Medulla oblongata (tissue), 1 donor: ENCODE measurements around the gene SAMD11.
"Not testable (repeated sequence)": the region's sequence is repeated elsewhere in the genome, so short reads cannot be mapped to it uniquely, and the experiment has no call there.

Source experiments
- DNase-seq: peaks from one replicate; pipeline ENCODE4 v3.0.0-alpha.2; 2015; ENCODE audit errors: extremely low spot score

The SAMD11 gene

DNA sequence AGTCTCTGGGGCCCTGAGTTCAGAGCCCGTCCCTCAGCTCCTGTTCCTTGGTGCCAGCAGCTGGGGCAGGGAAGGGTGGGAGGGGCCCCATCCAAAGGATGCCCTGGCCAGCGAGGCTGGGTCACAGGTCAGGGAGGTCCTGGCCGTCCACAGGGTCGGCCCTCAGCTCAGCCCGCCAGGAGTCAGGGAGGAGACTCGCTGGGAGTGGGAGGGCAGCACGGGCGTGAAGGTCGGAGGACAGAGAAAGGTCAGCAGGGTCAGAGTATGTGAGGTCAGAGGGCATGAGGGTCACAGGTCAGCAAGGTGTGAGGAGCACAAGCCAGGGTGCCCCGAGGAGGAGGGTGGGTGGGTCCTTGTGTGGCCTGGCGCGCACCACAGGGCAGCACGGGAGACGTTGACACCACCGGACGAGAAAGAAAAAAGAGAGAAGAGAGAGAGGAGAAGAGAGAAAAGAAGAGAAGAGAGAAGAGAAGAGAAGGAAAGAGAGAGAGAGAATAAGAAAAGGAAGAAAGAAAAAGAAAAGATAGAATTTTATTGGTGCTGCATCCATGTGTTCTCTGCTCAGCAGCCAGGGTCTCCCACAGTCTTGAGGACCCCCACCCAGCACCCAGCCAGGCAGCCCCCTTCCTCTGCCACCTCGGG lies 51.1 kb downstream of the SAMD11 start:
- no peak for DNase-seq

DNA sequence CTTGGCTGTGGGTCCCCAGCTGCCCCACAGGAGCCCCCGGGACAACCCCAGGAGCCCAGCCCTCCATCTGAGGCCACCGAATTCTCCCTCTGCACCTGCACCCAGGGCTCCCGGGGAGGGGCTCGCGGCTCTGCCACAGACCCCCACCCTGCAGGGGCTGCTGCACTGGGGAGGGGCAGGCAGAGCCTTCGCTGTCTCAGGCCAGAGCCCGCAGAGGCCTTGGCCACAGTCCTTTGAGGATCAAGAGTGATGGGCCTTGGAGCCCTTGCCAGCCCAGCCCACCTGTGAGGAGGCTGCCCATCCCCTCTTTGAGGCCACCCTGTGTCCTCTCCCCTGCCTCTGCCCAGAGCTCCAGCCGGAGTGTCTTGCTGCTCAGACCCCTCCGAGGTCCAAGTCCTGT lies 51.6 kb downstream of the SAMD11 start:
- no peak for DNase-seq

DNA sequence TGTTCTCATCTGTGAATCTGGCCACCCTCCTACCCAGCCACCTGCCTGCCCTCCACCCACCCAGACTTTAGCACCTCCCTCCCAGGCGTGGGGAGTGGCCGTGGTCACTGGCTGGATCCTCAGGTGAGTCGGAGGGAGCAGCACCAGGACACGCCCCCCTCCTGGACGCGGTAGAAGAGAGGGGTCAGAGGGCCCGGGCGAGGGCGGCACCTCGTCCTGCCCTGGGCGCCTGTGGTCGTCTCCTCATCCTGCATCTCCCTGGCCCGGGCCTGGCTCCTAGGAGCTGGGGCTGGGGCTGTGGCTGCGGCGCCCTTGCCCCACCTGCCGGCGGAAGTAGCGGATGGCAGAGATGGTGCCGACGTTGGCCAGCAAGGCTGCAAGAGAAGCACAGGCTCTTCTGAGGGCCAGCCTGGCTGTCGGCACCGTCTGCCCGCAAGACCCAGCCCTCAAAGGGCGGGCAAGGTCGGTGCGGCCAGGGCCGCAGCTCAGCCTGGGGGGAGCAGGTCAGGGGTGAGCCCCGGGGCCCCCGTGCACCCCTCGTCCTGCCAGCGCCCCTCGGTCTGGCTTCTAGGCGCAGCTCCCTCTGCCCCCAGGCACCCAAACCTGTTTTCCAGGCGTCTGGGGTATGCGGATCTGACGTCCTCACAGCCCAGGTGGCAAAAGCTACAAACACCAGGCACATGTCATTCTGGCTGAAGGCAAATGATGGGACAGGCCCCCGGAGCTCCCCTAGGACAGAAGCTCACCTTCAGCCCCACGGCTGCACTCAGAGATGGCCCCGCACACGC lies 52.4 kb downstream of the SAMD11 start:
- no peak for DNase-seq

DNA sequence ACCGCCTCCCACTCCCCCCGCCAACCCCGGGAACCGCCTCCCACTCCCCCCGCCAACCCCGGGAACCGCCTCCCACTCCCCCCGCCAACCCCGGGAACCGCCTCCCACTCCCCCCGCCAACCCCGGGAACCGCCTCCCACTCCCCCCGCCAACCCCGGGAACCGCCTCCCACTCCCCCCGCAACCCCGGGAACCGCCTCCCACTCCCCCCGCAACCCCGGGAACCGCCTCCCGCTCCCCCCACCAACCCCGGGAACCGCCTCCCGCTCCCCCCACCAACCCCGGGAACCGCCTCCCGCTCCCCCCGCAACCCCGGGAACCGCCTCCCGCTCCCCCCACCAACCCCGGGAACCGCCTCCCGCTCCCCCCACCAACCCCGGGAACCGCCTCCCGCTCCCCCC lies 53.1 kb downstream of the SAMD11 start:
- not testable (repeated sequence) for DNase-seq

DNA sequence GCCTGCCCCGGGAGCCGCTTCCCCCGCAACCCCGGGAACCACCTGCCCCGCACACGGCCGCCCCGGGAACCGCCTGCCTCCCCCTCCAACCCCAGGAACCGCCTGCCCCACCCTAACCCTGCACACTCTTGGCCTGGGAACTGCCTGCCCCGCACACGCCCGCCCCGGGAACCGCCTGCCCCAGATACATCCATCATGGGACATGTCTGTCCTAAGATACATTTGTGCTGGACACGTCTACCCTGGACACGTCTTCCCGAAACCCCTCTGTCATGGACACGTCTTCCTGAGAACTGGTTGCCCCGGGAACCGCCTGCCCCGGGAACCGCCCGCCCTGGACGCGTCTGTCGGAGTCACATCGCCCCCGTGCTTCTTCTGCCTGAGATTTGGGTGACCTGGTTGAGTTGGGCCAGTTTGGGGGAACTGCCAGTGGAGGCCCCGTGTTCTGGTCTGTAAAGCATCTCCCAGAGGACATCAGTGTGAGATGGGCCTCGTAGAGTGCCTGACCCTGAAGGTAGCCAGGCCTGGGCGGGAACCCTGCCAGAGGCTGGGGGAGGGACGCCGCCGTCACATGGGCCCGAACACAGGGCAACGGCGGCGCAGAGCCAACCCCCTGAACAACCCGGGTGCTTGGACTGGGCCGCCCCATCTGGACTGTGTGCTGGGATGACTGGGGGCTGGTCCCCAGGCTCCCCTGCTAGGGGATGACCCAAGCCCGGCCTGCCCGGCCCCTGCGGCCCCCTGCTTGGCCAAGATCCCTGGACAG lies 54.5 kb downstream of the SAMD11 start:
- DNase-seq, result no peak

DNA sequence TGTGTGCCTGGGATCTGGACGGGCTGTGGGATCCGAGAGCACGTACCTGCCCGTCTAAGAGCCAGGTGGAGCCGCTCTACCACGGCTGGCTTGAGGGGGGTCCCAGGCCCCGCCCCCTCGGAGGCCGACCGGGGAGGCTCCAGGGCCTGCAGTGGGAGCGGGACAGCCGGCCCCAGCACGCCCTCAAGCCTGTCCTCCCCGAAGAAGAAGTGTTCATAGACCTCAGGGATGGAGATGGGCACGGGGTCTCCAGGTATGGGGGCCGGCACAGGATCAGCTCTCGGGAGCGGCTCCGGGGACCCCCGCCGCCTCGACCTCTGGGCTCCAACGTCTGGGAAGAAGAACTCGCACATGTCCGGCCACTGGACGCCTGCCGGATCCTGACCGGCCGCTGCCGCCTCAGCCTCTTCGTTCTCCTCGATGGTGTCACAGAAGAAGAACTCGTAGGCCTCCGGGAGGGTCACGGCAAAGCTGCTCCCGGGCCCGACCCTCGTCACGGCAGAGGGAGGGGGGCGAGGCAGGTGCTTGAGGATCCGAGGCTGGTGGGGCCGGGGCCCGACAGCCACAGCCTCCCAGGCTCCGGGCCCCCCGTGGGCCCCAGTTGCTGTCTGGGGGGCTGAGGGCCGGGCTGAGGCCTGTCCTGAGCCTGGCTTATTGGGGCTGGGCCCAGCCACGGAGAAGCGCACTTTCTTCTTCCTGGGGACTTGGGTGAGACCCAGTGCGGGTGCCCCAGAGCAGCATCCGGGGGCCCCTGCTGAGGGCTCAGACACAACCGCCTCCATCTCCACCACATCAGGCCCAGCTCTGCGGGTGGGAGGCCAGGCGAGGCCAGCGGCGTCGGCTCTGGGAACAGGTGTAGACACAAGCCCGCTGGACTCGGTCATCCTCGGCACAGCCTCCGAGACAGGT lies 55.4 kb downstream of the SAMD11 start:
- no peak for DNase-seq

DNA sequence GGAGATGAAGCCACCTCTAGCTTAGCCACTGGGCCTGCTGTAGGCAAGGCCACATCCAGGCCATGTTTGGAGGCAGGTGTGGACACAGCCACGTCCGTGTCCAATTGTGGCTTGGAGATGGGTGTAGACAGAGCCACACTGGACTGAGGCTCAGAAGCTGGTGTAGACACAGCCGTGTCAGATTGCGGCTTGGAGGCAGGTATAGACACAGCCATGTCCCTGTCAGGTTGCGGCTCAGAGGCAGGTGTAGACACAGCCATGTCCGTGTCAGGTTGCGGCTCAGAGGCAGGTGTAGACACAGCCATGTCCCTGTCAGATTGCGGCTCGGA lies 56.0 kb downstream of the SAMD11 start:
- DNase-seq, result no peak

DNA sequence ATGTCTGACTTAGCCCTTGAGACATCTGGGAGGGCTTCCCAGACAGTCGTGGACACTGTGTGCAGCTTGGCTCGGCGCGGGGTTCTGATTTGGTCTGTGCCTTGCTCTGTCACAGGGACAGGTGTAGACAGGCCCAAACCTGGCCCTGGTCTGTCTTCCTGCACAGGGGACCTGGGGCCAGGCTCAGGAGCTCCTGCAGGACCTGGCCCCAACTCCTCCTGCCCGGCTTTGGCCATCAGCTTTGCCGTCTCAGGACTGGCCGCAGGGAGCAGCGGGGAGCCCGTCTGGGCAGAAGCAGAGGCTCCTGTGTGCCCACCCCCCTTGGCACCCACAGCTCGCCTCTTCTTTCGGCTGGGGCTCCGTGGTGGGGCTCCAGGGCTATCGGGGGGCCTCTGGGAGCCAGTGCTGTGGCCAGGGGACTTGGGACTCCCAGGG lies 56.4 kb downstream of the SAMD11 start:
- no peak for DNase-seq

DNA sequence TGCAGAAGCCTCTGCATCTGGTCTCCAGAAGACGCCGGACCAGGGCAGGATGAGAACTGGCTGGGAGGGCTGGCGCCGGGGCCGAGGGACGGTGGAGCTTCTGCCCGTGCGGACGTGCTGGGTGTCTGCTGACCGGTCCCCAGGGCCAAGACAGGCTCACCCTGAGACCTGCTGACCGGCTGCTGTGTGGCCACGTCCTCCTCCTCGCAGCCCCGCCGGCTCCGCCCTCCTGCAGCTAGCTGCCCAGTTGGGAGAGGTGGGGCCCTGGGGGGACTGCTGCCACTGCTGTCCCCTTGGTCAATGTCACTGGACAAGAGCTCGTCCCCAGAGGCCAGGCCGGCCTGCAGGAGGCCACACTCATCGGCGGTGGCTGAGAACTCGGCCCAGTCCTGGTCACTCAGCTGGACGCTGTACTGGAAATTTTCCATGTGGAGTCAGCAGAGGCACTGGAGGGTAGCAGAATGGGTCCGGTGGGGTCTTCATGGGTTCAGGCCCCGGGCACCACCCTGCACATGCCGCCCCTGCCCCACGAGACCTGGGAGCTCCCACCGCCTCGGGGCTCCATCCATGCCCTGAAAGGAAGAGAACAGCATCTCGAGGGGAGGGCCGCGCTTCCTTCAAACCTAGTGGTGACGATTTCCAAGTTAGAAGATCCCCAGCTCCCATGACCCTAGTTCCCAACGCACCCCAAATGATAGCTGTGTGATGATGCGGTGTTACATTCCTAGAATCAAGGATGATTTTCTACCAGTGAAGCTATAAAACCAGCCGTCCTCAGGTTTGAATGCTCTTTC lies 57.1 kb downstream of the SAMD11 start:
- no peak for DNase-seq

DNA sequence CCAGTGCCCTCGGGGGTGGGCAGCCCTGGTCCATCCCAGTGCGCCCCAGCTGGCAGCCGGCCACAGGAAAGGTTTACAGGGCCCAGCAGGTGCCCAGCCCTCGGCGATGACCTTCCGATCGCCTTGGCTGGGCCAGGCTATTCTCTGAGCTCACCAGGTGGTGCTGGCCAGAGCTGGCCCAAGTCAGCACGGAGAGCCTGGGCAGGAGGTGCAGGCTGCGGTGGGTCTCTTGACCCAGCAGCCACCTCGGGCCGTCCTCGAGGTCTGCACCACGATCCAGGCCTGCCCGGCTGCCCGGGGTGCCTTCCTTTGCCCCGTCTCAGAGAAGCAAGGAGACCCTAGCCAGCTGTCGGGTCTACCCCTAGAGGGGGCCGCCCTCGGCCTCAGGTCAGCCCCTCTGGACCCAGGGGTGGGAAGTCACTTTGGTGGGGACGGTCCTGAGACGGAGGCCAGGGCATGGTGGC lies 57.8 kb downstream of the SAMD11 start:
- DNase-seq, result no peak

DNA sequence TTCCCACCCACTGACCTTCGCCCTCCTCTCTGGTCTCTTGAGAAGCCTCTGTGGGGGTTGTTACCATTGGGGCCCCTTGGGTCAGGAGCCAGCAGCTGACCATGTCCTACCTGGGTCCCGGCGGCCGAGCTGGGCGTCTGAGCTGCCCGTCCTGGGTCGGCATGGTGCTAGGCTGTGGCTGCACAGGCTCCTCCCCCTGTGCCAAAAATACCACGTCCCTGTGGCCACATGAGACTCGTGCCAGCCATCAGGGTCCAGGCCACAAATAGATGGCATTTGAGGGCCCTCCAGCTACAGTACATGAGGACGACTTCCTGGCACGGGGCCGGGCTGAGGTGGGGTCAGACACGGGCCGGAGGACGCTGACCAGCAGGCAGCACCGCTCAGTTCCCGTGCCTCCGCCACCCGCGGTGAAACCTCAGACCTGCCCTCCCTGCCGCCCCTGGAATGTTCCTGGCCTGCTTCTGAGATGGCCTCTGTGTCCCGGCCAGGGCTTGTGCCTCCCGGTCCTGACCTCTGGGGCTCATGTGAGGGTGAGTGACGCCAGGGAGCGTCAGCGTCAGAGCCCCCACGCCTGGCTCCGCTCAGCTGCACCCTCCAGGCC lies 58.3 kb downstream of the SAMD11 start, which contains the start of gene PERM1:
Gene PERM1, minus strand, starts transcription at position 139 of the 604 bp plus-strand sequence. CDS start 1,064 bp downstream, outside the sequence.
- no peak for DNase-seq

DNA sequence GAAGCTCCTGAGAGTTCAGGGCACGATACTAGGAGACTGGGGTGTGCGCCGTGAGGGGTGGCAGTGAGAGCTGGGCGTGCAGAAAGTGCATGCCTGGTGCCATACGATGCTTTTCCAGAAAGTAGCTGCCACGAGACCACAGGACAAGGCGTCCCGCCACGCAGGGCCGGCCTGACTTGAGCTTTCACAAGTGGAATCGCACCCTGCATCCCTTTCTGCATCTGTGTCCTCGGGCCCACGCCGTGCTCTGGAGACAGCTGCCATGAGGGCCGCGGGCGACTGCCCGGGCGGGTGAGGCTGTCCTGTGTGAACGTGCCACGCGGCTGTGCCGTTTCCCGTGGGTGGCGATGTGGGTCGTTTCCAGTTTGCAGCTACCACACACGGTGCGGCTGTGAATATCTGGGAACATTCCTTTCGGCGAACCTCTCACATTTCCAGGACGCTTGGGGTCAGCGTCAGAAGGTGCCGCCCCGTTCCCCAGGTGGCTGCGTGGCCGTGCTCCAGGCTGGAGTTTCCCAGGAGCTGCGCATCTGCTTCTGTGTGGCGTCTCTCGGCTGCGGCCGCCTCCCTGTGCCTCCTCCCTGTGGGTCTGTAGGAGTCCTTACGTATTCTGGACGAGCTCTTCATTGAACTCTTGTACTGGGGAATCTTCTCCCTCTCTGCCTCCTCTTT lies 59.2 kb downstream of the SAMD11 start:
- no peak for DNase-seq

DNA sequence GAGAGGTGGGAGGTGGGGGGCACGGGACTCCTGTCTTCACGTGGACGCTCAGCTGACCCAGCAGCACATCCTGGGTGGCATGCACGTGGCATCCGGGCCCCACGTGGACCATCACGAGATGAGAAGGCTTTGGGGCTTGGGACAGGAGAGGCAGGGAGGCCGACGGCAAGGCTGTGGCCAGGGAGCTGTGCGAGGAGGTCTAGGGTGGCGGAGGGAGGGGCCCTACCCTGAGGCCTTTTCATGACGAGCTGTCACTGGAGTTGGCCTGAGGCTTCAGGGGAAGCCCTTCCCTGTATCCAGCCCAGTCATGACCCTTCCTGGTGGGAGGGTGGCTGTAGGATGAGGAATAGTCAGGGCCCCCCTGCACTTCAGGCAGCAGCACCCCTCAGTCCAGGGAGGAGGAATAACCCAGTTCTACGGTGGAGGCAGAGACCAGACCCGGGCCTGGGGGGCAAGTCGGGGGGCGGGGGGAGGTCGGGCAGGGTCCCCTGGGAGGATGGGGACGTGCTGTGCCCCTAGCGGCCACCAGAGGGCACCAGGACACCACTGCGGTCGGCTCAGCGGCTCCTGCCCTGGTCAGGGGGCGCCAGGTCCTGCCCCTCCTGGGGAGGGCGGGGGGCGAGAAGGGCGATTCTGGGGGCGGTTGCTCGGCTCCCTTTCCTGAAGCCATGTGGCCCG lies 60.2 kb downstream of the SAMD11 start:
- DNase-seq, result no peak

DNA sequence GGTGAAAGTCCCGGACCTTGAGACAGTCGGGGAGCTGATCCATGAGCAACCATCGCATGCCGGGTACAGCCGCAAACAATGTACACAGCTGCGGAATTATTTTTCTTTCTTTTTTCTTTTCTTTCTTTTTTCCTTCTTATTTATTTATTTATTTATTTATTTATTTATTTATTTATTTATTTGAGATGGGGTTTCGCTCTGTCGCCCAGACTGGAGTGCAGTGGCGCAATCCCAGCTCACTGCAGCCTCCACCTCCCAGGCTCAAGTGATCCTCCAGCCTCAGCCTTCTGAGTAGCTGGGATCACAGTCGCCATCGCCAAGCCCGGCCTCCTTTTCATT lies 60.7 kb downstream of the SAMD11 start:
- DNase-seq, result no peak

DNA sequence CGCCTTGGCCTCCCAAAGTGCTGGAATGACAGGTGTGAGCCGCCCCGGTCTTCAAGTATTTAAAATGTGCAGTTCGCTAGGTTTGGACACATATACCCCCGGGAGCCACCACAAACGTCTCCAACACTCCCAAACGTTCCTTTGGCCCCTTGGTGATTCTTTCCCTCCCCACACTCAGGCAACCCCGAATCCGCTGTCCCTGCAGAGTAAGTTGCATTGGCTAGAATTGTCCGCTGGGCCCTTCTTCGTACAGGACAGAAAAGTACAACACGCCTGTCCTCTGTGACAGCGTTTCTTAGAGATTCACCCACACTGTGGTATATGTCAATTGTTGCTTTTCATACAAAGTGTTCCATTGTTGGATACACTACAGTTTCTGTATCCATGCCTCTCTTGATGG lies 61.4 kb downstream of the SAMD11 start:
- no peak for DNase-seq

DNA sequence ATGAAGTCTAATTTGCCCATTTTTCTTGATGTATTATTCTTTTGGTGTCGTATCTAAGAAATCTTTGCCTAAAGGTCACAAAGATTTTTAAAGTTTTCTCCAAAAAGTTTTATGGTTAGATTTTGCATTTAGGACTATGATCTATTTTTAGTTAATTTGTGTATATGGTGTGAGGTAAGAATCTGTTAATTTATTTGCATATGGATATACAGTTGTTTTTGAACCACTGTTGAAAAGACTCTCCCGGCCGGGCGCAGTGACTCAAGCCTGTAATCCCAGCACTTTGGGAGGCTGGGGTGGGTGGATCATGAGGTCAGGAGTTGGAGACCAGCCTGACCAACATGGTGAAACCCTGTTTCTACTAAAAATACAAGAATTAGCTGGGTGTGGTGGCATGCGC lies 64.3 kb downstream of the SAMD11 start:
- not testable (repeated sequence) for DNase-seq

DNA sequence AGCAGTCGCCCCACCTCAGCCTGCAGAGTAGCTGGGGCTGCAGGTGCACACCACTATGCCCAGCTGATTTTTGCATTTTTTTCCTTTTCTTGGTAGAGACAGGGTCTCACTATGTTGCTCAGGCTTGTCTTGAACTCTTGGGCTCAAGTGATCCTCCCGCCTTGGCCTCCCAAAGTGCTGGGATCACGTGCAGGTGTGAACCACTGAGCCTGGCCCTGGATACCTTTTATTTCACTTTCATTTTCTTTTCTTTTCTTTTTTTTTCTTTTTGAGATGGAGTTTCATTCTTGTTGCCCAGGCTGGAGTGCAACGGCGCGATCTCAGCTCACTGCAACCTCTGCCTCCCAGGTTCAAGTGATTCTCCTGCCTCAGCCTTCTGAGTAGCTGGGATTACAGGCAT lies 67.6 kb downstream of the SAMD11 start:
- not testable (repeated sequence) for DNase-seq

DNA sequence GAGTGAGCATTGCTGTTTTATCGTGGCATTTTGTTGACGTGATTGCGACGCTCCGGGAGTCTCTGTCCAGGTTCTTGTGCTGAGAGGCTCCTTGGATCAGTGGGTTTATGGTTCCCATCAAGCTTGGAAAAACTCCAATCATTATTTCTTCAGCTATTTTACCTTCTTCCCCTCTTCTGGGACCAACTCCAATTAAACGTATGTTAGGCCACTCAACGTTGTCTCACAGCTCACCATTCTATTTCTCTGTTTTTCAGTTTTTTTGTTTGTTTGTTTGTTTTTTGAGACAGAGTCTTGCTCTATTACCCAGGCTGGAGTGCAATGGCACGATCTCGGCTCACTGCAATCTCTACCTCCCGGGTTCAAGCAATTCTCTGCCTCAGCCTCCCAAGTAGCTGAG lies 68.2 kb downstream of the SAMD11 start:
- no peak for DNase-seq

DNA sequence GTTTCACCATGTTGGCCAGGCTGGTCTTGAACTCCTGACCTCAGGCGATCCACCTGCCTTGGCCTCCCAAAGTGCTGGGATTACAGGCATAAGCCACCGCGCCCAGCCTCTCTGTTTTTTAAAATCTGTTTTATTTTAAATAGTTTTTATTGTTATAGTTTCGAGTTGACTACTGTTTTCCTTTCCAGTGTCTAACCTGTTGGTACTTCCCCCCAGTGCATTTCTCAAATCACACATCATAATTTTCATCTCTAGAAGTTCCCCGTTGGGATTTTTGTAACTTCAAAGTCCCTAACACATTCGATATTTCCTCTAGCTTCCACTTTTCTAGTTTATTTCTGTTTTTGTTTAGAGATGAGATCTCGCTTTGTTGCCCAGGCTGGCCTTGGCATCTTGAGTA lies 68.6 kb downstream of the SAMD11 start:
- no peak for DNase-seq
